Measurements from ENCODE around the gene TPCN2.

DNA sequence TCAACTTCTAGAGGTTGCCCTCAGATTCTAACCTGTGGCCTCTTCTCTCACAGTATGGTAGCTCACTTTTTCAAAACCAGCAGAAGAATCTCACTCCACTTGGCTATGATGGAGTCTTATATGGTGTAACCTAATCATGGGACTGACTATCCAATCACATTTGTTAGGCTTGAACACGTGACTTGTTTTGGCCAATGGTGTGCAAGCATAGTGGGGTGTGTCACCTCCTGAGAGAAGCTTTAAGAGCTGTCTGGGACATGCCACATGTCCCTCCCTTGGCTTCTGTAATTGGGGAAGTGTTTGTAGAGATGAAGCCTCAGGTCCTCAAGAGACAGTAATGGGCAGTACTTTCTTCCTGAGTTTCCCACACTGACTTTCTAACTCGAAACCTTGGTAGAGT lies 94.2 kb downstream of the TPCN2 start:
- TF ChIP-seq, protein P1, sequence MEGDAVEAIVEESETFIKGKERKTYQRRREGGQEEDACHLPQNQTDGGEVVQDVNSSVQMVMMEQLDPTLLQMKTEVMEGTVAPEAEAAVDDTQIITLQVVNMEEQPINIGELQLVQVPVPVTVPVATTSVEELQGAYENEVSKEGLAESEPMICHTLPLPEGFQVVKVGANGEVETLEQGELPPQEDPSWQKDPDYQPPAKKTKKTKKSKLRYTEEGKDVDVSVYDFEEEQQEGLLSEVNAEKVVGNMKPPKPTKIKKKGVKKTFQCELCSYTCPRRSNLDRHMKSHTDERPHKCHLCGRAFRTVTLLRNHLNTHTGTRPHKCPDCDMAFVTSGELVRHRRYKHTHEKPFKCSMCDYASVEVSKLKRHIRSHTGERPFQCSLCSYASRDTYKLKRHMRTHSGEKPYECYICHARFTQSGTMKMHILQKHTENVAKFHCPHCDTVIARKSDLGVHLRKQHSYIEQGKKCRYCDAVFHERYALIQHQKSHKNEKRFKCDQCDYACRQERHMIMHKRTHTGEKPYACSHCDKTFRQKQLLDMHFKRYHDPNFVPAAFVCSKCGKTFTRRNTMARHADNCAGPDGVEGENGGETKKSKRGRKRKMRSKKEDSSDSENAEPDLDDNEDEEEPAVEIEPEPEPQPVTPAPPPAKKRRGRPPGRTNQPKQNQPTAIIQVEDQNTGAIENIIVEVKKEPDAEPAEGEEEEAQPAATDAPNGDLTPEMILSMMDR (IDR thresholded peaks at IDR 0.05): no peak
- TF ChIP-seq POLR2A (IDR thresholded peaks at IDR 0.05) (no peak), EP300 (IDR thresholded peaks at IDR 0.05) (no peak)
